Peyer's patch (tissue), 4 donors: Measurements from ENCODE around the gene PTMA. TPM values are rescaled to one million over a fixed set of nuclear protein-coding genes. Genes with fewer than 3 reads are reported as not detected.

Experiments
- DNase-seq, 3 donors: peaks; one replicate each; pipeline ENCODE4 v3.0.0-alpha.2; 2017 to 2019
- H3K27ac ChIP-seq, 4 donors: fragments of 200-600 bp; sonication (generic); one replicate each; pipeline ENCODE4 v1.5.1; 2016 to 2019
- H3K27me3 ChIP-seq, 2 donors: fragments of 200-600 bp; sonication (generic); one replicate each; pipeline ENCODE4 v1.5.1; 2019
- H3K36me3 ChIP-seq, 3 donors: fragments of 200-600 bp; sonication (generic); one replicate each; pipeline ENCODE4 v1.5.1; 2016 to 2019
- H3K4me1 ChIP-seq, 4 donors: fragments of 200-600 bp; sonication (generic); one replicate each; pipeline ENCODE4 v1.5.1; 2016 to 2019
- H3K4me3 ChIP-seq, 4 donors: fragments of 200-600 bp; sonication (generic); 1 replicate in 3 of 4; 2 replicates in 1 of 4; pipeline ENCODE4 v1.5.1; 2016 to 2019; ENCODE audit warnings: mild to moderate bottlenecking in 1 of 4
- H3K9me3 ChIP-seq, 4 donors: fragments of 200-600 bp; sonication (generic); one replicate each; pipeline ENCODE4 v1.5.1; 2016 to 2019; ENCODE audit warnings: mild to moderate bottlenecking in 1 of 4
- POLR2A ChIP-seq, 2 donors: fragments of 450-650 bp; IDR thresholded peaks; one replicate each; pipeline ENCODE4 v1.5.1; 2017; ENCODE audit warnings: antibody characterized with exemption in 2 of 2, mild to moderate bottlenecking in 2 of 2, moderate library complexity in 2 of 2
- total RNA-seq, 4 donors: library from RNA; depleted of rRNA; stranded (reverse); fragments of >200 nt; gene quantifications; one replicate each; pipeline ENCODE4 v1.1.0, GENCODE V29; 2016
- TF ChIP-seq, protein P1 (sequence below), 6 experiments: fragments of 450-650 bp in 4 of 6; fragments of 200-600 bp in 2 of 6; sonication (generic) in 1 of 6; IDR thresholded peaks; one replicate each; pipeline ENCODE4 v1.5.1; 2017 to 2019; ENCODE audit warnings: antibody characterized with exemption in 6 of 6, mild to moderate bottlenecking in 3 of 6, moderate library complexity in 1 of 6

PTMA gene
- total RNA-seq, 4 donors from 2014 or later: 316 to 1,049 (median 353) TPM

DNA sequence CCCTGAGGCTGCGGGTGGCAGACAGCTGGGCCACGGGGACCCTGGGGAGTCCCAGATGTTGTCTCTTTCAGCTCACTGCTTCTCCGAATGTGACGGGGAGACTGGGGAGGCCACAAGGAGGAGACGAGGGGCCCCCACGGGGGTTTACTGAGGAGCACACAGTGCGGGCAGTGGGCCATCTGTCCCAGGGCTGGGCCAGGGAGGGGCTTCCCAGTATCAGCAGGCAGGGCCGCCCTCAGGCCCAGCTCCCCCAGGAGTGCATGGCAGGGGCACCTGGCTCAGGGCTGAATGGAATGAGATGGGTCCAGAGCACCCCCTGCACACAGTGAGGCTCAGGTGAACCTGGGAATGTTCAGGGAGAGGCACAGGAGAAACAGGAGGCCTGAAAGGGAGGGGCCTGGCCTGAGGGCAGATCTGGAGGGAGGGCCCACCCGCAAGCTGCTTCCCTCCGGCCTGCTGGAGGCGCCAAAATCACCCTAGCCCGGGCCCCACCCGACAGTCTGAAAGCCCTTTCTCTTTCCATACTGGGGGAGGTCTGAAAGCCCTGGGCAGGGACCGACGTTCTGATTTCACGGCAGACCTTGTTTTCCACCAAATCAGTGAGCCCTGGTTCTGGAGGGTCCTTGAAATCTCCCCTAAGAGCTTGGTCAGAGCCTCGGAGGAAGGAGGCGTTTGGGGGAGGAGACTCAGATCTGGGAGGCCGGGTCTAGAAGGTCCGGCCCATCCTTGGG lies 35.5 kb upstream of the PTMA start:
- Histone ChIP-seq H3K36me3 (no peaks in the 10 kb centered on the region), H3K27ac (peak overlapping the region; percentile 87 to 94 (median 90)), H3K4me1 (peaks cover 9 to 59% (median 36%) of the 10 kb centered on the region in 4 donors), H3K4me3 (peak overlapping the region in 1 of 4 donors; percentile 9), H3K9me3 (no peaks in the 10 kb centered on the region), H3K27me3 (no peaks in the 10 kb centered on the region)
- DNase-seq: peak; percentile 83 to 92 (median 89)
- TF ChIP-seq POLR2A (IDR thresholded peaks at IDR 0.05): peak in 1 of 2 donors; percentile 18
- TF ChIP-seq, protein P1, sequence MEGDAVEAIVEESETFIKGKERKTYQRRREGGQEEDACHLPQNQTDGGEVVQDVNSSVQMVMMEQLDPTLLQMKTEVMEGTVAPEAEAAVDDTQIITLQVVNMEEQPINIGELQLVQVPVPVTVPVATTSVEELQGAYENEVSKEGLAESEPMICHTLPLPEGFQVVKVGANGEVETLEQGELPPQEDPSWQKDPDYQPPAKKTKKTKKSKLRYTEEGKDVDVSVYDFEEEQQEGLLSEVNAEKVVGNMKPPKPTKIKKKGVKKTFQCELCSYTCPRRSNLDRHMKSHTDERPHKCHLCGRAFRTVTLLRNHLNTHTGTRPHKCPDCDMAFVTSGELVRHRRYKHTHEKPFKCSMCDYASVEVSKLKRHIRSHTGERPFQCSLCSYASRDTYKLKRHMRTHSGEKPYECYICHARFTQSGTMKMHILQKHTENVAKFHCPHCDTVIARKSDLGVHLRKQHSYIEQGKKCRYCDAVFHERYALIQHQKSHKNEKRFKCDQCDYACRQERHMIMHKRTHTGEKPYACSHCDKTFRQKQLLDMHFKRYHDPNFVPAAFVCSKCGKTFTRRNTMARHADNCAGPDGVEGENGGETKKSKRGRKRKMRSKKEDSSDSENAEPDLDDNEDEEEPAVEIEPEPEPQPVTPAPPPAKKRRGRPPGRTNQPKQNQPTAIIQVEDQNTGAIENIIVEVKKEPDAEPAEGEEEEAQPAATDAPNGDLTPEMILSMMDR (IDR thresholded peaks at IDR 0.05): peak in 4 of 6 experiments; percentile 15 to 35 (median 22)

DNA sequence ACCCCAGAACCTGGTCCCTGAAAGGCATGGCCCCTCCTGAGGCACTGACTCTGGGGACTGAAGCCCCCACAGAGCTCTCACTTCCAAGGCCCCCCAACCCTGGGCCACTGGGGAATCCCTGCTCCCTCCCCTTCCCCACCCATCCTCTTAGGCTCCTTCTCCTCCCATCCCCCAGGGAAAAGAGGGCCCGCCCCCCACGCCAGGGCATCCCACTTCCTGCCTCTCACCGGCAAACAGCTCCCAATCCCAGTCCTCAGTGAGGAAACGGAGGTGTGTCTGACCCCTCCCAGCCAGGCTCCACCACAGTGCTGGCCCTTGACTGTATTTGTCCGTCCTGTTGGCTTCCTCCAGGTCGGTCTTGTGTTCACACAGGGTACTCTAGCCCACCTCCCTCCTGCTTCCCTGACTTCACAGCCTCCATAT lies 35.0 kb upstream of the PTMA start:
- H3K9me3 ChIP-seq: no peaks in the 10 kb centered on the region
- peak; percentile 19 to 87 (median 78) for DNase-seq
- H3K27me3 ChIP-seq: no peaks in the 10 kb centered on the region
- H3K27ac ChIP-seq: peak overlapping the region; percentile 87 to 94 (median 90)
- H3K4me1 ChIP-seq: peaks cover 9 to 54% (median 36%) of the 10 kb centered on the region in 4 donors
- H3K36me3 ChIP-seq: no peaks in the 10 kb centered on the region
- no peak for TF ChIP-seq POLR2A (IDR thresholded peaks at IDR 0.05)
- TF ChIP-seq, protein P1 (IDR thresholded peaks at IDR 0.05): no peak
- H3K4me3 ChIP-seq: peak overlapping the region in 1 of 4 donors; percentile 9

DNA sequence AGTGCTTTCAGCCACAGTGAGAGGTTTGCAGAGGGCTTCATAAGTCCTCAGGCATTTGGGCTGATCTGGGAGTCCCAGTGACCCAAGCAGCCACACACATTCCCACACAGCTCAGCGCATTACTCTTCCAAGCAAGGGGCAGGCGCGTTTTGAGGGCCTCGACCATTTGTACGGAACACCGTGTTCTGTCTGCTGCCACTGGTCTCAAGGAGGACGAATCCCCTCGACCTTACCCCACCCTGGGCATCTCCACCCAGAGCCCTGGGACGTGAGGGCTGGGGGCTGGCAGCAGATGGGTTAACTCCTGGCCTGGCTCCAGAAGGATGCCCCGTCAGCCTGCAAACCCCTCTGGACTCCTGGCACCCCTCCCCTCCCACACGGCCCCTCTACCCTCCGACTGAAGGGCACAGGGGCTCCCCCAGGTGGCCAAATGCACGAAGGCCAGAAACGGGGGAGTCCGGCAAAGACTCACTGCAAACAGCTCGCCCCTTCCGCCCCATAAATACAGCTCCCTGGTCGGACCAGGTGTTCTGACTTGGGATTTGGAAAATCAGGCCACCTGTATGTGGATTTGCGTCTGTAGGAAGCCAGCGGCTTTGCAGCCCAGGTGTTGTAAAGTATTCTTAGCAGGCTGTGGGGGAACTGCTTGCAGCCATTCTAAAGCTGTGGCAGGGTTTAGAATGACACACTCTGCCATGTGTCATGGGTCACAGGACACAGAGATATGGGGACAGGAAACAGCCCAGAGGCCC lies 33.6 kb upstream of the PTMA start:
- Histone ChIP-seq H3K27me3 (no peaks in the 10 kb centered on the region), H3K4me3 (no peak overlapping the region), H3K27ac (peak overlapping the region; percentile 87 to 94 (median 90)), H3K9me3 (no peaks in the 10 kb centered on the region), H3K4me1 (peaks cover 9 to 53% (median 36%) of the 10 kb centered on the region in 4 donors), H3K36me3 (no peaks in the 10 kb centered on the region)
- TF ChIP-seq, protein P1 (IDR thresholded peaks at IDR 0.05): peak; percentile 63 to 88 (median 80)
- TF ChIP-seq POLR2A (IDR thresholded peaks at IDR 0.05): no peak
- DNase-seq: peak; percentile 80 to 88 (median 83)

DNA sequence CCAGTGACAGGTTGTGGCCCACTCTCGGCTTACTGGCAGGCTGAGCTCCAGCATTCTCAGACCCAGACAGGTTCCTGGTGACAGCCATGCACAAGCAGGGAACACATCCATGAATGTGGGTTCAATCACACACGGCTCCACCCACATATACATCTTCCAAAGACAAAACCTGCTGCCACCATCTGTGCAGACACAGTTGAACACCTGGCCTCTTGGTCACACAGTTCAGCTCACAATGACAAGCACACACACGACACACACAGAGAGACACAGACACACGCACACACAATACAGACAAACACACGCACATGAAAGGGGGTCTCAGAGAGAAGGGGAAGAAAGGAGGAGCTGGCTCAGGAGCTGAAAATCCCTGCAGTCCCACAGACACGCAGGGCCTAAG lies 32.1 kb upstream of the PTMA start:
- no peak for TF ChIP-seq POLR2A (IDR thresholded peaks at IDR 0.05)
- TF ChIP-seq, protein P1 (IDR thresholded peaks at IDR 0.05): no peak
- Histone ChIP-seq H3K4me1 (peaks cover 9 to 49% (median 38%) of the 10 kb centered on the region in 4 donors), H3K4me3 (no peak overlapping the region), H3K36me3 (no peaks in the 10 kb centered on the region), H3K27me3 (no peaks in the 10 kb centered on the region), H3K27ac (peak overlapping the region in 2 of 4 donors; percentile 90 to 94), H3K9me3 (no peaks in the 10 kb centered on the region)
- DNase-seq: no peak

DNA sequence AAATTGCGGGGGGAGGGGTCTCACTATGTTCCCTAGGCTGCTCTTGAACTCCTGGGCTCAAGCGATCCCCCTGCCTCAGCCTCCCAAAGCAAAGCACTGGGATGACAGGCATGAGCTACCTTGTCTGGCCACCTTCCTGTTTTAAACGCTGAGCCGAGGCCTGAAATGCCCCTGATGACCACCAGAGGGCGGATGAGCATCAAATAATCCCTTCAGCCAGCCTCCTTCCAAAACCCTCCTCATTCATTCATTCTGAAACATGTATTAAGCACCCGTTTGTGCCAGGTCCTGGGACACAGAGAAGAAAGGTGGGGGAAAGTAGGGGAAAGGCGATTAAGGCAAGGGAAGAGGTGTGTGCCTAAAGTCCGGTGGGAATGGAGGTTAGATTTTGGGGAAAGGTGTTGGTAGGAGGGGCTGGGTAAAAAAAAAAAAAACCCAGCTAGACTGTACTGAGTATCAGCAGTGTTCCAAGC lies 30.7 kb upstream of the PTMA start:
- DNase-seq: peak; percentile 87 to 96 (median 88)
- no peak overlapping the region for H3K27ac ChIP-seq
- H3K4me1 ChIP-seq: peaks cover 9 to 43% (median 32%) of the 10 kb centered on the region in 4 donors
- no peaks in the 10 kb centered on the region for H3K9me3 ChIP-seq
- H3K27me3 ChIP-seq: no peaks in the 10 kb centered on the region
- TF ChIP-seq, protein P1 (IDR thresholded peaks at IDR 0.05): peak; percentile 88 to 99 (median 98)
- TF ChIP-seq POLR2A (IDR thresholded peaks at IDR 0.05): no peak
- H3K36me3 ChIP-seq: no peaks in the 10 kb centered on the region
- no peak overlapping the region for H3K4me3 ChIP-seq
